ENCODE measurements around the gene NENF.

NENF gene

DNA sequence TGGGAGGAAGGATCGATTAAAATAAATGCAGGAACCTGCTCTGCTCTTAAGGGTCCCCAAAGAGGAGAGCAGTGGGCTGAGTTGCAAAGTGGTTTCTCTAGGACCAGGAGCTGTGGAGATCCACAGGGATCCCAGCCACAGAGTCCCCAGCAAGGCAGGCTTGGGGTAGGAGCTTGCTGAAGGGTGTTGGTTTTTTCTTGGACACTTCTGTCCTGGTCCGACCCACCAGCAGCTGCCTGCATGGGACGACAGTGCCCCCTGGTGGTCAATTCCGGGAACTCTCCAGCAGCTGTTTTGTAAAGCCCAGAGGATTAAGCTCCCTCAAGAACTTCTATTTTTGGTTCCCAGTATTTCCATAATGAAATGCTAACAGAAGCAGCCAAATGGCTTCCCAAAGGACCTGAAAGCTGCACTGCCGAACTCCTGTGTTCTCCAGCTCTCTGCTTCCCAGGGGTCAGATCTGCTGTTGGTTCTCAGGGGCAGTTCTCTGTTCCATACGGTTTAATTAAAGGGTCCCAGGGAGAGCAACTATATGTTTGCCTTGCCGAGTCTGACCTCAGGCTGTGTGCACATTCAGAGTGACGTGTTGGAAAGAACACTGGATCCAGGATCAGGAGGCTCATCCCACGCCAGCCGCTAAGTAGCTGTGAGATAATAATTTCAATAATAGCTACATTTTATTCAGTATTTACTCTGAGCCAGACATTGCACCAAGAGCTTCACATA lies 23.2 kb downstream of the NENF start:
- Histone ChIP-seq H3K36me3 (replicated peaks; ENCODE audit: insufficient read depth, low read length) (no peaks in the 10 kb centered on the region), H3F3A (ENCODE audit: insufficient read depth, low read length) (no peaks in the 10 kb centered on the region), H3K79me2 (ENCODE audit: low read length) (no peaks in the 10 kb centered on the region), H3K27me3 (replicated peaks; ENCODE audit: insufficient read depth, low read length) (no peaks in the 10 kb centered on the region), H2AFZ (ENCODE audit: low read length) (peak overlapping the region; percentile 22; the same call in 1 of the 2 replicates), H3K9ac (ENCODE audit: low read length) (no peak overlapping the region), H3K4me3 (ENCODE audit: low read length) (no peak overlapping the region), H3K4me2 (ENCODE audit: low read depth, low read length) (no peak overlapping the region), H3K9me2 (replicated peaks; ENCODE audit: insufficient read depth, low read length) (no peaks in the 10 kb centered on the region), H3K4me1 (ENCODE audit: low read length) (peaks cover 11% of the 10 kb centered on the region), H3K27ac (ENCODE audit: low read length) (no peak overlapping the region), H4K20me1 (ENCODE audit: insufficient read depth, low read length) (no peaks in the 10 kb centered on the region), H3K9me3 (replicated peaks; ENCODE audit: insufficient read depth, low read length) (no peaks in the 10 kb centered on the region)
- peak; percentile 81 for DNase-seq
- TF ChIP-seq EZH2 (optimal IDR thresholded peaks at IDR 0.05; ENCODE audit: low read depth, low read length), result no peak
- TF ChIP-seq, protein P1, sequence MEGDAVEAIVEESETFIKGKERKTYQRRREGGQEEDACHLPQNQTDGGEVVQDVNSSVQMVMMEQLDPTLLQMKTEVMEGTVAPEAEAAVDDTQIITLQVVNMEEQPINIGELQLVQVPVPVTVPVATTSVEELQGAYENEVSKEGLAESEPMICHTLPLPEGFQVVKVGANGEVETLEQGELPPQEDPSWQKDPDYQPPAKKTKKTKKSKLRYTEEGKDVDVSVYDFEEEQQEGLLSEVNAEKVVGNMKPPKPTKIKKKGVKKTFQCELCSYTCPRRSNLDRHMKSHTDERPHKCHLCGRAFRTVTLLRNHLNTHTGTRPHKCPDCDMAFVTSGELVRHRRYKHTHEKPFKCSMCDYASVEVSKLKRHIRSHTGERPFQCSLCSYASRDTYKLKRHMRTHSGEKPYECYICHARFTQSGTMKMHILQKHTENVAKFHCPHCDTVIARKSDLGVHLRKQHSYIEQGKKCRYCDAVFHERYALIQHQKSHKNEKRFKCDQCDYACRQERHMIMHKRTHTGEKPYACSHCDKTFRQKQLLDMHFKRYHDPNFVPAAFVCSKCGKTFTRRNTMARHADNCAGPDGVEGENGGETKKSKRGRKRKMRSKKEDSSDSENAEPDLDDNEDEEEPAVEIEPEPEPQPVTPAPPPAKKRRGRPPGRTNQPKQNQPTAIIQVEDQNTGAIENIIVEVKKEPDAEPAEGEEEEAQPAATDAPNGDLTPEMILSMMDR (IDR thresholded peaks at IDR 0.05; ENCODE audit: low read length), result peak; percentile 99

DNA sequence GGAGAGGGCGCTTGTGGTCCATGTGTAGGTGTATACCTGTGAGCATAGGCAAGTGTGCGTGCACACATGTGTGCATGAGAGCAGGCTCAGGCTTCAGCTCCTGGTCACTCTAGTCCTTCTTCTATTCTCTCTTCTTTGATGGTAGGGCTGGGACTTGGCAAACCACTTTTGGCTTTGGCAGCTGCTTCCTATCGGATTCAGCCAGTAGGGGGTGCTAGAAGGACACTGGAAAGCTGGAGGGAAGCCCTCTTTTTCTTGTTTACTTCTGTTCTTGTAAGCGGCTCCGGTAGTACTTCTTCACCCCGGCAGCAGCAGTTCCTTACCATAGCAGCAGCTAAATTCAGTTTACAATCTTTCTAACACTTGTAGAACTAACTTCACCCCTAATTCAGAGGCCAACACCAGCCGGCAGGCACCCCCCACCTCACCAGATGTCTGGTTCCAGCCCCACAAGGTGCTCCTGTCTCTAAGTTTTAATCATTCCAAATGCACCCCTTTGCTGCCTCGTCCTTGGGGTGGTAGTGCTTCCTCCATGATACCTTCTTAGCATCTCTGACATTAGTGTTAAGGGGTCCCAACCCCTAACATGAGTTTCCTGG lies 25.1 kb downstream of the NENF start:
- H3F3A ChIP-seq (ENCODE audit: insufficient read depth, low read length), result no peaks in the 10 kb centered on the region
- H3K4me1 ChIP-seq (ENCODE audit: low read length), result peaks cover 11% of the 10 kb centered on the region
- H2AFZ ChIP-seq (ENCODE audit: low read length), result peak overlapping the region; percentile 64
- H3K27me3 ChIP-seq (replicated peaks; ENCODE audit: insufficient read depth, low read length), result no peaks in the 10 kb centered on the region
- H3K9me3 ChIP-seq (replicated peaks; ENCODE audit: insufficient read depth, low read length), result no peaks in the 10 kb centered on the region
- no peaks in the 10 kb centered on the region for H4K20me1 ChIP-seq (ENCODE audit: insufficient read depth, low read length)
- H3K9ac ChIP-seq (ENCODE audit: low read length), result 0 out of 2 replicates have a peak overlapping the region, but pooled peaks have one; percentile 3
- H3K4me3 ChIP-seq (ENCODE audit: low read length), result peak overlapping the region; percentile 9; the same call in 1 of the 2 replicates
- no peak for TF ChIP-seq EZH2phosphoT487 (IDR thresholded peaks at IDR 0.05; ENCODE audit: low read length)
- TF ChIP-seq EZH2 (optimal IDR thresholded peaks at IDR 0.05; ENCODE audit: low read depth, low read length), result no peak
- TF ChIP-seq, protein P1 (IDR thresholded peaks at IDR 0.05; ENCODE audit: low read length), result peak; percentile 97
- no peaks in the 10 kb centered on the region for H3K79me2 ChIP-seq (ENCODE audit: low read length)
- H3K36me3 ChIP-seq (replicated peaks; ENCODE audit: insufficient read depth, low read length), result no peaks in the 10 kb centered on the region
- H3K27ac ChIP-seq (ENCODE audit: low read length), result no peak overlapping the region
- H3K9me2 ChIP-seq (replicated peaks; ENCODE audit: insufficient read depth, low read length), result no peaks in the 10 kb centered on the region
- peak; percentile 79 for DNase-seq
- H3K4me2 ChIP-seq (ENCODE audit: low read depth, low read length), result peak overlapping the region; percentile 33

DNA sequence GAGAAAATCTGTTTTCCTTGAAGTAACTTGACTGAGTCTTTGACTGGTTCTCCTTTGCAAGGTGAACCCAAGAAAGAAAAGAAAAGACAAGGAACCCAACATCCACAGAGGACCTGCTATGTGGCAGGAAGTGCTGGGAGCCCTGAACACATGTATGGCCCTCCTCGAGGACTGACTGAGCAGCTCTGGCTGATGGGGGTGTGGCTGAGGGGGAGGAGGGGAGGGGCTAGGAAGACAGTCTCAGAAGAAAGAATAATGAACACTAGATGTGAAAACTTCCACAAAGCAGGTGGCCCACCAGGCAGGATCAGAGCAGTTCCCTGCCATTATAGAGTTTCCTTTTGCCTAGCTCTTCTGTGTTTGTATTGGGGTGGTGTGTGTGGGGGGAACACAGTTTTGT lies 26.1 kb downstream of the NENF start:
- no peaks in the 10 kb centered on the region for H3K79me2 ChIP-seq (ENCODE audit: low read length)
- H3K27me3 ChIP-seq (replicated peaks; ENCODE audit: insufficient read depth, low read length), result no peaks in the 10 kb centered on the region
- peak; percentile 36 for DNase-seq
- H3F3A ChIP-seq (ENCODE audit: insufficient read depth, low read length), result no peaks in the 10 kb centered on the region
- no peak overlapping the region for H3K4me3 ChIP-seq (ENCODE audit: low read length)
- H2AFZ ChIP-seq (ENCODE audit: low read length), result peak overlapping the region; percentile 64
- H3K9me3 ChIP-seq (replicated peaks; ENCODE audit: insufficient read depth, low read length), result no peaks in the 10 kb centered on the region
- no peak overlapping the region for H3K27ac ChIP-seq (ENCODE audit: low read length)
- peaks cover 11% of the 10 kb centered on the region for H3K4me1 ChIP-seq (ENCODE audit: low read length)
- H3K36me3 ChIP-seq (replicated peaks; ENCODE audit: insufficient read depth, low read length), result no peaks in the 10 kb centered on the region
- no peaks in the 10 kb centered on the region for H4K20me1 ChIP-seq (ENCODE audit: insufficient read depth, low read length)
- H3K9me2 ChIP-seq (replicated peaks; ENCODE audit: insufficient read depth, low read length), result no peaks in the 10 kb centered on the region
- H3K4me2 ChIP-seq (ENCODE audit: low read depth, low read length), result no peak overlapping the region
- no peak overlapping the region for H3K9ac ChIP-seq (ENCODE audit: low read length)
- TF ChIP-seq EZH2phosphoT487 (IDR thresholded peaks at IDR 0.05; ENCODE audit: low read length) (no peak), EZH2 (optimal IDR thresholded peaks at IDR 0.05; ENCODE audit: low read depth, low read length) (no peak)
- TF ChIP-seq, protein P1 (IDR thresholded peaks at IDR 0.05; ENCODE audit: low read length), result no peak
